WI38 (cell line): Measurements from ENCODE around the gene CD2AP.

Experiments
- H3K4me3 ChIP-seq: 2 replicates; pipeline ENCODE4 v1.5.1; 2011; ENCODE audit warnings: low read depth, mild to moderate bottlenecking, control low read depth, low read length
- CTCF ChIP-seq: IDR thresholded peaks from 2 replicates; pipeline ENCODE4 v1.5.1; 2012; ENCODE audit warnings: low read depth, mild to moderate bottlenecking, control low read depth, low read length

The CD2AP gene

DNA sequence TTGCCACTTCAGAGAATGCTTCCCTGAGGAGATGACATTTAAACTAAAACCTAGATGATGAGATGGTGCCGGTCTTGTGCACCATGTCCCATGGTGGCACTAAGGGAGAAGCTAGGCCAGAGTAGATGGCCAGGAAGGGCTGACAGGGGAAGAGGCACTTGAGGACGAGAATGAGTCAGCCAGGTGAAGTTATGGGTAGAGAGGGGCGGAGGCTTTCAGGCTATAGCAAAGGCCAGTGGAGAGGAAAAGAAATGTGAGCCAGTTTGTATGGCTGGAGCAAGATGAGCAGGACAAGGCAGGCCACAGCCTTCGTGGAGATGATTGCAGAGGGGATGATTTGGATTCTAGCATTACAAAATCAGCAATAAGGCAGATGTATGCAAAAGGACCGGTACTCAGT lies 176.1 kb downstream of the CD2AP start:
- no peak for TF ChIP-seq CTCF
- H3K4me3 ChIP-seq: no peak overlapping the region

GRCh38 chr6:47654255-47654654 lies 176.7 kb downstream of the CD2AP start:
- TF ChIP-seq CTCF: no peak
- H3K4me3 ChIP-seq: no peak overlapping the region

GRCh38 chr6:47655719-47656595 lies 178.4 kb downstream of the CD2AP start:
- TF ChIP-seq CTCF: no peak

GRCh38 chr6:47661960-47662359 lies 184.4 kb downstream of the CD2AP start:
- no peak for TF ChIP-seq CTCF
- no peak overlapping the region for H3K4me3 ChIP-seq

More at GRCh38 chr6:47655719-47656595, 178.4 kb downstream of the CD2AP start:
- no peak overlapping the region for H3K4me3 ChIP-seq

- TF ChIP-seq CTCF: no peak
- no peak overlapping the region for H3K4me3 ChIP-seq
Observed at GRCh38 chr6:47663462-47664216, 186.1 kb downstream of the CD2AP start.

DNA sequence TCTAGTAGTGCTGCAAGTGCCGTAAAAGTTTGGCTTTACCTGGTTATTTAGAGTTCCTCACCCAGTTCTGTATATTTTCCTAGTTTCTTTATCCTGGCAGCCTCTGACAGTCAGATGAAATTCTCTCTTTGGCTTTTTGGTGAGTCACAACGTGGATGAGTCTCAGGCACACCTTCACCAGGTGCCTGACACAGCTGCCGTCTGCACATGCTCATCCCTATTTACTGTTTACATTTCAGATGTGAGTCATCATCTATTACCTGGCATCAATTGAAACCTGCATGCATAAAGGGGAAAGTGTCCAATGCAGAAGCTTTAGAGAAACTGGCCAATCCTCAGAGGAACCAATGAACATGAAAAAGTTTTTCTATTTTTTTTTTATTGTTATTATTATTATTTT lies 187.5 kb downstream of the CD2AP start:
- H3K4me3 ChIP-seq: no peak overlapping the region
- TF ChIP-seq CTCF: no peak
